HCT116 (cell line): ENCODE data around the gene SHISA2. TPM values are rescaled to one million over a fixed set of nuclear protein-coding genes. Genes with fewer than 3 reads are reported as not detected.

Experiments used
- ATAC-seq: fragments of 200-7000 bp; cut with Tn5 transposase; 2 replicates; pipeline ENCODE4 v1.9.1; 2020; ENCODE audit warnings: mild to moderate bottlenecking, moderate library complexity
- BruUV-seq: library from RNA; stranded (reverse); fragments of 400-500 nt; replicated peaks from 2 replicates; lab custom pipeline; 2021; lab: Mats Ljungman, UMichigan
- CTCF ChIA-PET: fragments of 300-600 bp; sonication (Branson Sonifier 250); formaldehyde crosslinking; loops from one replicate; lab custom pipeline; 2021; ENCODE audit warnings: antibody characterized with exemption; lab: Charles Lee
- POLR2A ChIA-PET: fragments of 300-600, 350-600 bp; sonication (Branson Sonifier 250); formaldehyde crosslinking; loops from one replicate; lab custom pipeline; 2021; ENCODE audit warnings: antibody characterized with exemption; lab: Charles Lee
- RAD21 ChIA-PET, 2 experiments: fragments of 300-600 bp; sonication (Branson Sonifier 250); formaldehyde crosslinking; loops; one replicate each; lab custom pipeline; 2023; ENCODE audit warnings: low total read pairs in 2 of 2; ENCODE audit not compliant: uncharacterized antibody in 2 of 2, unreplicated experiment in 2 of 2, low non-redundant PET in 1 of 2; lab: Charles Lee
- DNase-seq: peaks from one replicate; pipeline ENCODE4 v3.0.0-alpha.2; 2010; ENCODE audit warnings: low read depth, low spot score
- H2AFZ ChIP-seq: fragments of 200-600 bp; shearing (Covaris generic), sonication (generic); 2 replicates; pipeline ENCODE4 v1.6.1; 2017; ENCODE audit warnings: low read depth, mixed run types, mixed read lengths, antibody characterized with exemption, low read length; ENCODE audit not compliant: poor library complexity, severe bottlenecking
- H3K27ac ChIP-seq: 2 replicates; pipeline ENCODE4 v1.5.1; 2012; ENCODE audit warnings: low read depth, low read length
- H3K27me3 ChIP-seq: fragments of 200-600 bp; sonication (generic); 2 replicates; pipeline ENCODE4 v1.6.1; 2016; ENCODE audit warnings: mixed run types, low read length, mixed read lengths; ENCODE audit not compliant: insufficient read depth
- H3K36me3 ChIP-seq, 2 experiments: fragments of 200-500 bp in 1 of 2; fragments of 200-600 bp in 1 of 2; sonication (Bioruptor generic) in 1 of 2; sonication (generic) in 1 of 2; 2 replicates each; pipeline versions ENCODE4 v1.5.1 to v1.6.1; 2014 to 2016; ENCODE audit warnings: low read length in 2 of 2, inconsistent platforms in 1 of 2, mixed read lengths in 1 of 2, mixed run types in 1 of 2; ENCODE audit not compliant: insufficient read depth in 2 of 2, control insufficient read depth in 1 of 2
- H3K4me1 ChIP-seq, 2 experiments: fragments of 200-600 bp in 1 of 2; sonication (generic) in 1 of 2; 2 replicates each; pipeline versions ENCODE4 v1.5.1 to v1.6.1; 2012 to 2017; ENCODE audit warnings: low read length in 2 of 2, inconsistent platforms in 1 of 2, mild to moderate bottlenecking in 1 of 2, mixed read lengths in 1 of 2, mixed run types in 1 of 2, moderate library complexity in 1 of 2; ENCODE audit not compliant: insufficient read depth in 2 of 2, control insufficient read depth in 1 of 2
- H3K4me2 ChIP-seq: fragments of 200-600 bp; sonication (generic); 2 replicates; pipeline ENCODE4 v1.6.1; 2017; ENCODE audit warnings: mixed run types, low read length, mixed read lengths
- H3K4me3 ChIP-seq, 2 experiments: fragments of 200-600 bp in 1 of 2; sonication (generic) in 1 of 2; replicated peaks in 1 of 2; 2 replicates each; pipeline ENCODE4 v1.5.1; 2011 to 2016; ENCODE audit warnings: low read length in 2 of 2, control low read depth in 1 of 2, low read depth in 1 of 2, mild to moderate bottlenecking in 1 of 2, mixed read lengths in 1 of 2, mixed run types in 1 of 2
- H3K79me2 ChIP-seq: fragments of 200-600 bp; sonication (generic); 2 replicates; pipeline ENCODE4 v1.6.1; 2017; ENCODE audit warnings: mild to moderate bottlenecking, mixed run types, low read length, moderate library complexity, mixed read lengths; ENCODE audit not compliant: insufficient read depth
- H3K9ac ChIP-seq: fragments of 200-600 bp; sonication (generic); 2 replicates; pipeline ENCODE4 v1.6.1; 2016; ENCODE audit warnings: low read length, mixed read lengths
- H3K9me2 ChIP-seq: fragments of 200-600 bp; sonication (generic), shearing (Covaris generic); 2 replicates; pipeline ENCODE4 v1.6.1; 2017; ENCODE audit warnings: mixed run types, mild to moderate bottlenecking, moderate library complexity; ENCODE audit not compliant: insufficient read depth
- H3K9me3 ChIP-seq, 2 experiments: fragments of 200-500 bp in 1 of 2; fragments of 200-600 bp in 1 of 2; sonication (Bioruptor generic) in 1 of 2; sonication (generic) in 1 of 2; 2 replicates each; pipeline ENCODE4 v1.6.1; 2014 to 2017; ENCODE audit warnings: low read length in 2 of 2, mixed read lengths in 2 of 2, inconsistent platforms in 1 of 2, low read depth in 1 of 2, mild to moderate bottlenecking in 1 of 2, mixed run types in 1 of 2, moderate library complexity in 1 of 2; ENCODE audit not compliant: control insufficient read depth in 1 of 2, insufficient read depth in 1 of 2
- H4K20me1 ChIP-seq: fragments of 200-600 bp; sonication (generic), shearing (Covaris generic); 2 replicates; pipeline ENCODE4 v1.6.1; 2017; ENCODE audit warnings: mixed run types, mild to moderate bottlenecking, moderate library complexity; ENCODE audit not compliant: insufficient read depth
- CBX3 ChIP-seq: IDR thresholded peaks from 2 replicates; pipeline ENCODE4 v1.6.1; 2012; ENCODE audit warnings: low read depth
- CEBPB ChIP-seq: IDR thresholded peaks from 2 replicates; pipeline ENCODE4 v1.6.1; 2012; ENCODE audit warnings: low read depth
- EGR1 ChIP-seq: IDR thresholded peaks from 2 replicates; pipeline ENCODE4 v1.6.1; 2012; ENCODE audit warnings: low read depth
- ELF1 ChIP-seq: IDR thresholded peaks from 2 replicates; pipeline ENCODE4 v1.6.1; 2012; ENCODE audit warnings: low read depth, borderline replicate concordance
- EZH2 ChIP-seq: fragments of 200-600 bp; sonication (generic); IDR thresholded peaks from 2 replicates; pipeline ENCODE4 v1.6.1; 2017; ENCODE audit warnings: antibody characterized with exemption, mixed run types
- POLR2A ChIP-seq: IDR thresholded peaks from 2 replicates; pipeline ENCODE4 v1.7.0; 2011; ENCODE audit warnings: borderline replicate concordance; ENCODE audit not compliant: insufficient read depth, insufficient read length; ENCODE audit errors: extremely low read depth
- POLR2AphosphoS5 ChIP-seq: IDR thresholded peaks from 2 replicates; pipeline ENCODE4 v1.6.1; 2011; ENCODE audit warnings: mild to moderate bottlenecking, low read depth, low read length, moderate library complexity
- RAD21 ChIP-seq: IDR thresholded peaks from 2 replicates; pipeline ENCODE4 v1.6.1; 2012; ENCODE audit warnings: low read depth, mild to moderate bottlenecking
- SIN3A ChIP-seq: IDR thresholded peaks from 2 replicates; pipeline ENCODE4 v1.6.1; 2012; ENCODE audit warnings: low read depth
- YY1 ChIP-seq: IDR thresholded peaks from 2 replicates; pipeline ENCODE4 v1.6.1; 2011; ENCODE audit warnings: low read length, low read depth, moderate library complexity, mild to moderate bottlenecking; ENCODE audit not compliant: insufficient replicate concordance; ENCODE audit errors: extremely low read depth
- intact Hi-C: fragments of 100-400 bp; cut with micrococcal nuclease; formaldehyde crosslinking; loops from 2 replicates; pipeline ENCODE4 v1.10.0; 2022
- total RNA-seq: library from RNA; stranded (reverse); gene quantifications from one replicate; pipeline ENCODE4 v1.2.1, GENCODE V29; 2021; ENCODE audit not compliant: unreplicated experiment
- TF ChIP-seq, protein P1 (sequence below): IDR thresholded peaks from 2 replicates; pipeline ENCODE4 v1.6.1; 2012
- TF ChIP-seq, protein P2 (sequence below): IDR thresholded peaks from 2 replicates; pipeline ENCODE4 v1.6.1; 2011; ENCODE audit warnings: mild to moderate bottlenecking, low read length, moderate library complexity; ENCODE audit not compliant: insufficient replicate concordance; ENCODE audit errors: extremely low read depth
- TF ChIP-seq, protein P3 (sequence below): IDR thresholded peaks from 2 replicates; pipeline ENCODE4 v1.6.1; 2012; ENCODE audit warnings: low read depth
- TF ChIP-seq, protein P4 (sequence below): IDR thresholded peaks from 2 replicates; pipeline ENCODE4 v1.6.1; 2012

The SHISA2 gene
- total RNA-seq, 1 experiment from 2014 or later: not detected

DNA sequence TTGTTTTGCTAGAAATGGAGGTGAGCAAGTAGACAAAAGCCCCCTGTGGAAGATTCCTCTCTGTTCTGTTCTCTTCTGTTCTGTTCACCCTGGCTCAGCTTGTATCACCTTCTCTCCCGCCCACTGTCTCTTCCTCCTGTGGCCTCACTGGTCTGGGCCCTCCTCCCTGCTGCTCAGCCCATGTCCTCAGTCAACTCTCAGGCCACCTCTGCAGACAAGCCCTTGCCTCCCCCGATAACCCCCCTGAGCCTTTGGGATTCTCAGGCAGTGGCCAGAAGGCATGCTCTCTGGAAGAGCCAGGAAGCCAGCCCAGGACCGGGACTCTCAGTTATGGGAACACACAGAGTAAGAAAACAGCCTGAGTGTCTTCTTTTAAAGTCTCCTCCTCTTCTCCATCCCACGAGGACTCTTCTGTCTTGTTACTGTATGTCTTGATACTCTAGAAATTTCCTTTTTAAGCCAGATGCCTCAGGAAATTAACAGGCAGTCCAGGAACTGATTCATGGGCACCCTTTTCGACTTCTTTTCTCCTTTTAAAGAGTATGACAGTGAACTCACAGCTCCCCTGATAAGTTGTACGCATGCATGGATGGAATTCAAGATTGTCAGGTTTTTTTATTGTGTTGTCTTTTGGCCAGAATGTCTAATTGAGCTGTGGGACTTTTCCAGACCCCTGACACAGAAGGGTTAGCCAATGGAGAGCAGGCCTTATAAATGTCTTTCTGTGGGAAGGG lies 33.7 kb downstream of the SHISA2 start (continued):
- TF ChIP-seq, protein P1, sequence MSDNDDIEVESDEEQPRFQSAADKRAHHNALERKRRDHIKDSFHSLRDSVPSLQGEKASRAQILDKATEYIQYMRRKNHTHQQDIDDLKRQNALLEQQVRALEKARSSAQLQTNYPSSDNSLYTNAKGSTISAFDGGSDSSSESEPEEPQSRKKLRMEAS: no peak

DNA sequence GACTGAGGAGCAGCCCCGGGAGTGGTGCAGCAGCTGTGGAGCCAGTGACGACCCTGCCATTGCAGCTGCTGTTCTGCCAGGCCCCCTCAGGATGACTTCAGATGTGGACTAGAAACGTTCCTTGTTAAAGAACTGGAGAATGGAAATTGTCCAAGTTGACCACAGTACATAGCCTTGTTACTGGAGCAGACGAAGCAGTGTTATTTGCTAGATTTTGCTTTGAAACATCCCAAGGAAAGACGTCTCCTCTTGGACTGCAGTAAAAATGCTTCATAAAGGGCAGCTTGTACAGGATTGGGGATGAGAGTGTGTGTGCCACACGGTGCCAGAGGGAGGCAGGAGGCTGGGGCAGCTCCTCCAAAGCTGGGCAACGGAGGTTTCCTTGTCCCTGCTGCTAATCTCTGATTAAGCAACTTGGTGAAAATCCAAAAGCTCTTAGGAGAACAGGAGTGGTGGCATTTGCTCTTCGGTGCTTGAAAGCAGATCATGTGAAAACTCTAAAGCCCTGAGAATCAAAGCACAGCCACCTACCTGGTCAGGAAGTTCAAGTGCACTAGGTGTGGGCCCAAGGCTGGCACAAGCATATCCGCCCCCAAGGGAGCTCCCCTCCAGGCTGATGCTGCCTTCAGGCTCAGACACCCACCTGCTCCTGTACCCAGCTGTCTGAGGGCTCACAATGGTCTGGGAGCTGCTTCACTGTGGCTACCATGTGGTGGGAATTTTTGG lies 34.5 kb downstream of the SHISA2 start:
- H3K4me2 ChIP-seq: no peak overlapping the region
- ATAC-seq: no peak
- H3K27me3 ChIP-seq: peaks cover 63% of the 10 kb centered on the region
- H3K9me3 ChIP-seq: no peaks in the 10 kb centered on the region
- H2AFZ ChIP-seq: no peak overlapping the region
- H3K4me3 ChIP-seq: no peak overlapping the region
- H3K27ac ChIP-seq: no peak overlapping the region
- BruUV-seq: no TSS peak
- no peaks in the 10 kb centered on the region for H3K36me3 ChIP-seq
- H3K79me2 ChIP-seq: no peaks in the 10 kb centered on the region
- POLR2A ChIA-PET: no interaction called here
- H3K9me2 ChIP-seq: no peaks in the 10 kb centered on the region
- H3K9ac ChIP-seq: no peak overlapping the region
- DNase-seq: no peak
- H4K20me1 ChIP-seq: no peaks in the 10 kb centered on the region
- intact Hi-C loops: no loop called here
- CTCF ChIA-PET: no interaction called here
- no peaks in the 10 kb centered on the region for H3K4me1 ChIP-seq
- RAD21 ChIA-PET: no interaction called here
- no peak for TF ChIP-seq EZH2
- TF ChIP-seq CBX3: no peak
- TF ChIP-seq SIN3A: no peak
- TF ChIP-seq POLR2AphosphoS5: no peak
- TF ChIP-seq, protein P1: no peak
- TF ChIP-seq, protein P2, sequence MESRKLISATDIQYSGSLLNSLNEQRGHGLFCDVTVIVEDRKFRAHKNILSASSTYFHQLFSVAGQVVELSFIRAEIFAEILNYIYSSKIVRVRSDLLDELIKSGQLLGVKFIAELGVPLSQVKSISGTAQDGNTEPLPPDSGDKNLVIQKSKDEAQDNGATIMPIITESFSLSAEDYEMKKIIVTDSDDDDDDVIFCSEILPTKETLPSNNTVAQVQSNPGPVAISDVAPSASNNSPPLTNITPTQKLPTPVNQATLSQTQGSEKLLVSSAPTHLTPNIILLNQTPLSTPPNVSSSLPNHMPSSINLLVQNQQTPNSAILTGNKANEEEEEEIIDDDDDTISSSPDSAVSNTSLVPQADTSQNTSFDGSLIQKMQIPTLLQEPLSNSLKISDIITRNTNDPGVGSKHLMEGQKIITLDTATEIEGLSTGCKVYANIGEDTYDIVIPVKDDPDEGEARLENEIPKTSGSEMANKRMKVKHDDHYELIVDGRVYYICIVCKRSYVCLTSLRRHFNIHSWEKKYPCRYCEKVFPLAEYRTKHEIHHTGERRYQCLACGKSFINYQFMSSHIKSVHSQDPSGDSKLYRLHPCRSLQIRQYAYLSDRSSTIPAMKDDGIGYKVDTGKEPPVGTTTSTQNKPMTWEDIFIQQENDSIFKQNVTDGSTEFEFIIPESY: no peak
- no peak for TF ChIP-seq ELF1
- TF ChIP-seq, protein P3, sequence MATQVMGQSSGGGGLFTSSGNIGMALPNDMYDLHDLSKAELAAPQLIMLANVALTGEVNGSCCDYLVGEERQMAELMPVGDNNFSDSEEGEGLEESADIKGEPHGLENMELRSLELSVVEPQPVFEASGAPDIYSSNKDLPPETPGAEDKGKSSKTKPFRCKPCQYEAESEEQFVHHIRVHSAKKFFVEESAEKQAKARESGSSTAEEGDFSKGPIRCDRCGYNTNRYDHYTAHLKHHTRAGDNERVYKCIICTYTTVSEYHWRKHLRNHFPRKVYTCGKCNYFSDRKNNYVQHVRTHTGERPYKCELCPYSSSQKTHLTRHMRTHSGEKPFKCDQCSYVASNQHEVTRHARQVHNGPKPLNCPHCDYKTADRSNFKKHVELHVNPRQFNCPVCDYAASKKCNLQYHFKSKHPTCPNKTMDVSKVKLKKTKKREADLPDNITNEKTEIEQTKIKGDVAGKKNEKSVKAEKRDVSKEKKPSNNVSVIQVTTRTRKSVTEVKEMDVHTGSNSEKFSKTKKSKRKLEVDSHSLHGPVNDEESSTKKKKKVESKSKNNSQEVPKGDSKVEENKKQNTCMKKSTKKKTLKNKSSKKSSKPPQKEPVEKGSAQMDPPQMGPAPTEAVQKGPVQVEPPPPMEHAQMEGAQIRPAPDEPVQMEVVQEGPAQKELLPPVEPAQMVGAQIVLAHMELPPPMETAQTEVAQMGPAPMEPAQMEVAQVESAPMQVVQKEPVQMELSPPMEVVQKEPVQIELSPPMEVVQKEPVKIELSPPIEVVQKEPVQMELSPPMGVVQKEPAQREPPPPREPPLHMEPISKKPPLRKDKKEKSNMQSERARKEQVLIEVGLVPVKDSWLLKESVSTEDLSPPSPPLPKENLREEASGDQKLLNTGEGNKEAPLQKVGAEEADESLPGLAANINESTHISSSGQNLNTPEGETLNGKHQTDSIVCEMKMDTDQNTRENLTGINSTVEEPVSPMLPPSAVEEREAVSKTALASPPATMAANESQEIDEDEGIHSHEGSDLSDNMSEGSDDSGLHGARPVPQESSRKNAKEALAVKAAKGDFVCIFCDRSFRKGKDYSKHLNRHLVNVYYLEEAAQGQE: no peak
- TF ChIP-seq POLR2A: no peak
- no peak for TF ChIP-seq EGR1
- TF ChIP-seq YY1: no peak
- no peak for TF ChIP-seq RAD21
- TF ChIP-seq, protein P4, sequence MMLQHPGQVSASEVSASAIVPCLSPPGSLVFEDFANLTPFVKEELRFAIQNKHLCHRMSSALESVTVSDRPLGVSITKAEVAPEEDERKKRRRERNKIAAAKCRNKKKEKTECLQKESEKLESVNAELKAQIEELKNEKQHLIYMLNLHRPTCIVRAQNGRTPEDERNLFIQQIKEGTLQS: no peak
- TF ChIP-seq CEBPB: no peak
